Measurements from ENCODE around the gene ZNF322.

The ZNF322 gene

GRCh38 chr6:26660000-26660361 lies 435 bp upstream of the ZNF322 start:
- H3K27me3 ChIP-seq (ENCODE audit: insufficient read depth, low read length): peaks cover 34% of the 10 kb centered on the region

GRCh38 chr6:26657256-26657655 lies 2.3 kb downstream of the ZNF322 start:
- H3K27ac ChIP-seq (ENCODE audit: low read depth, low read length): no peak overlapping the region
- 92% methylated on average over 3 of the region's 4 CpGs for WGBS
- no peak overlapping the region for H3K9ac ChIP-seq (ENCODE audit: low read depth, low read length)
- H3K36me3 ChIP-seq (ENCODE audit: insufficient read depth, low read length): peaks cover 55% of the 10 kb centered on the region
- H3K27me3 ChIP-seq (ENCODE audit: insufficient read depth, low read length): peaks cover 11% of the 10 kb centered on the region; the same call in 1 of the 2 replicates
- H3K4me1 ChIP-seq (ENCODE audit: insufficient read depth, low read length): peaks cover 4% of the 10 kb centered on the region; the same call in 1 of the 2 replicates
- no peaks in the 10 kb centered on the region for H3K9me3 ChIP-seq (ENCODE audit: insufficient read depth, low read depth, low read length)
- no peak overlapping the region for H3K4me3 ChIP-seq (ENCODE audit: low read length)

More at GRCh38 chr6:26660000-26660361, 435 bp upstream of the ZNF322 start:
- Histone ChIP-seq H3K36me3 (ENCODE audit: insufficient read depth, low read length) (peaks cover 30% of the 10 kb centered on the region), H3K27ac (ENCODE audit: low read depth, low read length) (no peak overlapping the region), H3K4me3 (ENCODE audit: low read length) (peak overlapping the region; percentile 90), H3K9me3 (ENCODE audit: insufficient read depth, low read depth, low read length) (no peaks in the 10 kb centered on the region), H3K4me1 (ENCODE audit: insufficient read depth, low read length) (peaks cover 4% of the 10 kb centered on the region; the same call in 1 of the 2 replicates), H3K9ac (ENCODE audit: low read depth, low read length) (peak overlapping the region; percentile 52)
- under 1% methylated on average over 5 of the region's 5 CpGs for WGBS

- Histone ChIP-seq H3K9me3 (ENCODE audit: insufficient read depth, low read depth, low read length) (0 out of 2 replicates have a peak, but pooled peaks cover 7% of the 10 kb centered on the region), H3K36me3 (ENCODE audit: insufficient read depth, low read length) (peaks cover 86% of the 10 kb centered on the region)
Observed at GRCh38 chr6:26653007-26653406, 6.5 kb downstream of the ZNF322 start.

GRCh38 chr6:26651133-26651781 lies 8.3 kb downstream of the ZNF322 start:
- Histone ChIP-seq H3K27me3 (ENCODE audit: insufficient read depth, low read length) (no peaks in the 10 kb centered on the region), H3K9me3 (ENCODE audit: insufficient read depth, low read depth, low read length) (0 out of 2 replicates have a peak, but pooled peaks cover 7% of the 10 kb centered on the region), H3K9ac (ENCODE audit: low read depth, low read length) (no peak overlapping the region), H3K36me3 (ENCODE audit: insufficient read depth, low read length) (peaks cover 71% of the 10 kb centered on the region), H3K4me3 (ENCODE audit: low read length) (no peak overlapping the region), H3K4me1 (ENCODE audit: insufficient read depth, low read length) (no peaks in the 10 kb centered on the region), H3K27ac (ENCODE audit: low read depth, low read length) (no peak overlapping the region)

More at GRCh38 chr6:26653007-26653406, 6.5 kb downstream of the ZNF322 start:
- 100% methylated on average over 4 of the region's 5 CpGs for WGBS
- H3K9ac ChIP-seq (ENCODE audit: low read depth, low read length): no peak overlapping the region
- no peaks in the 10 kb centered on the region for H3K27me3 ChIP-seq (ENCODE audit: insufficient read depth, low read length)
- no peak overlapping the region for H3K4me3 ChIP-seq (ENCODE audit: low read length)
- no peak overlapping the region for H3K27ac ChIP-seq (ENCODE audit: low read depth, low read length)
- no peaks in the 10 kb centered on the region for H3K4me1 ChIP-seq (ENCODE audit: insufficient read depth, low read length)

GRCh38 chr6:26646074-26646473 lies 13.5 kb downstream of the ZNF322 start:
- no peaks in the 10 kb centered on the region for H3K27me3 ChIP-seq (ENCODE audit: insufficient read depth, low read length)
- no peaks in the 10 kb centered on the region for H3K4me1 ChIP-seq (ENCODE audit: insufficient read depth, low read length)
- H3K27ac ChIP-seq (ENCODE audit: low read depth, low read length): no peak overlapping the region
- H3K9ac ChIP-seq (ENCODE audit: low read depth, low read length): no peak overlapping the region
- WGBS: no CpG with 5 or more reads among the region's 1 CpG
- 0 out of 2 replicates have a peak, but pooled peaks cover 7% of the 10 kb centered on the region for H3K9me3 ChIP-seq (ENCODE audit: insufficient read depth, low read depth, low read length)
- H3K4me3 ChIP-seq (ENCODE audit: low read length): no peak overlapping the region
- peaks cover 48% of the 10 kb centered on the region for H3K36me3 ChIP-seq (ENCODE audit: insufficient read depth, low read length)

- WGBS: 100% methylated on average over 1 of the region's 2 CpGs
- no peak overlapping the region for H3K9ac ChIP-seq (ENCODE audit: low read depth, low read length)
- H3K4me3 ChIP-seq (ENCODE audit: low read length): no peak overlapping the region
- H3K27ac ChIP-seq (ENCODE audit: low read depth, low read length): no peak overlapping the region
- H3K4me1 ChIP-seq (ENCODE audit: insufficient read depth, low read length): no peaks in the 10 kb centered on the region
- H3K27me3 ChIP-seq (ENCODE audit: insufficient read depth, low read length): no peaks in the 10 kb centered on the region
- H3K9me3 ChIP-seq (ENCODE audit: insufficient read depth, low read depth, low read length): peaks cover 5% of the 10 kb centered on the region; the same call in 1 of the 2 replicates
- peaks cover 52% of the 10 kb centered on the region for H3K36me3 ChIP-seq (ENCODE audit: insufficient read depth, low read length)
Observed at GRCh38 chr6:26640806-26641205, 18.7 kb downstream of the ZNF322 start.

- WGBS: 64% methylated on average over 1 of the region's 1 CpG
- H3K9me3 ChIP-seq (ENCODE audit: insufficient read depth, low read depth, low read length): peaks cover 5% of the 10 kb centered on the region; the same call in 1 of the 2 replicates
Observed at GRCh38 chr6:26629359-26629758, 30.2 kb downstream of the ZNF322 start.

GRCh38 chr6:26627843-26628242 lies 31.7 kb downstream of the ZNF322 start:
- Histone ChIP-seq H3K9me3 (ENCODE audit: insufficient read depth, low read depth, low read length) (peaks cover 6% of the 10 kb centered on the region; the same call in 1 of the 2 replicates), H3K27ac (ENCODE audit: low read depth, low read length) (no peak overlapping the region), H3K36me3 (ENCODE audit: insufficient read depth, low read length) (no peaks in the 10 kb centered on the region), H3K4me3 (ENCODE audit: low read length) (no peak overlapping the region), H3K9ac (ENCODE audit: low read depth, low read length) (no peak overlapping the region), H3K27me3 (ENCODE audit: insufficient read depth, low read length) (no peaks in the 10 kb centered on the region), H3K4me1 (ENCODE audit: insufficient read depth, low read length) (no peaks in the 10 kb centered on the region)
- WGBS: 81% methylated on average over 6 of the region's 7 CpGs

More at GRCh38 chr6:26629359-26629758, 30.2 kb downstream of the ZNF322 start:
- no peak overlapping the region for H3K27ac ChIP-seq (ENCODE audit: low read depth, low read length)
- peaks cover 3% of the 10 kb centered on the region; the same call in 1 of the 2 replicates for H3K36me3 ChIP-seq (ENCODE audit: insufficient read depth, low read length)
- H3K27me3 ChIP-seq (ENCODE audit: insufficient read depth, low read length): no peaks in the 10 kb centered on the region
- H3K4me1 ChIP-seq (ENCODE audit: insufficient read depth, low read length): no peaks in the 10 kb centered on the region
- no peak overlapping the region for H3K4me3 ChIP-seq (ENCODE audit: low read length)
- H3K9ac ChIP-seq (ENCODE audit: low read depth, low read length): no peak overlapping the region

GRCh38 chr6:26624557-26624956 lies 35.0 kb downstream of the ZNF322 start:
- Histone ChIP-seq H3K27ac (ENCODE audit: low read depth, low read length) (no peak overlapping the region), H3K9ac (ENCODE audit: low read depth, low read length) (no peak overlapping the region), H3K36me3 (ENCODE audit: insufficient read depth, low read length) (no peaks in the 10 kb centered on the region), H3K4me1 (ENCODE audit: insufficient read depth, low read length) (no peaks in the 10 kb centered on the region), H3K27me3 (ENCODE audit: insufficient read depth, low read length) (peaks cover 5% of the 10 kb centered on the region; the same call in 1 of the 2 replicates), H3K9me3 (ENCODE audit: insufficient read depth, low read depth, low read length) (peaks cover 6% of the 10 kb centered on the region; the same call in 1 of the 2 replicates), H3K4me3 (ENCODE audit: low read length) (no peak overlapping the region)
- 100% methylated on average over 1 of the region's 1 CpG for WGBS

- no CpG with 5 or more reads among the region's 1 CpG for WGBS
- Histone ChIP-seq H3K9ac (ENCODE audit: low read depth, low read length) (no peak overlapping the region), H3K4me3 (ENCODE audit: low read length) (no peak overlapping the region), H3K4me1 (ENCODE audit: insufficient read depth, low read length) (no peaks in the 10 kb centered on the region), H3K27ac (ENCODE audit: low read depth, low read length) (no peak overlapping the region), H3K36me3 (ENCODE audit: insufficient read depth, low read length) (no peaks in the 10 kb centered on the region), H3K9me3 (ENCODE audit: insufficient read depth, low read depth, low read length) (peaks cover 6% of the 10 kb centered on the region; the same call in 1 of the 2 replicates), H3K27me3 (ENCODE audit: insufficient read depth, low read length) (peaks cover 5% of the 10 kb centered on the region; the same call in 1 of the 2 replicates)
Observed at GRCh38 chr6:26623339-26623859, 36.1 kb downstream of the ZNF322 start.

All from HUES64 (cell line).